HEK293 (cell line): ENCODE results near the gene ILF3.

ENCODE experiments used
- CTCF ChIP-seq: fragments of 450-650 bp; formaldehyde crosslinking; IDR thresholded peaks from 2 replicates; pipeline ENCODE4 v1.5.1; 2016; ENCODE audit warnings: missing biosample characterization, missing genetic modification characterization
- TSHZ1 ChIP-seq: fragments of 450-650 bp; formaldehyde crosslinking; IDR thresholded peaks from 2 replicates; pipeline ENCODE4 v1.5.1; 2016; ENCODE audit warnings: missing biosample characterization, missing genetic modification characterization, borderline replicate concordance
- TF ChIP-seq, protein P1 (sequence below): IDR thresholded peaks from 2 replicates; pipeline ENCODE4 v1.6.1; 2011; ENCODE audit warnings: mild to moderate bottlenecking, low read depth, low read length, borderline replicate concordance

GRCh38 chr19:10694706-10695307 lies 40.7 kb downstream of the ILF3 start:
- TF ChIP-seq TSHZ1 (tag by site-specific recombination) (no peak), CTCF (no peak)
- TF ChIP-seq, protein P1, sequence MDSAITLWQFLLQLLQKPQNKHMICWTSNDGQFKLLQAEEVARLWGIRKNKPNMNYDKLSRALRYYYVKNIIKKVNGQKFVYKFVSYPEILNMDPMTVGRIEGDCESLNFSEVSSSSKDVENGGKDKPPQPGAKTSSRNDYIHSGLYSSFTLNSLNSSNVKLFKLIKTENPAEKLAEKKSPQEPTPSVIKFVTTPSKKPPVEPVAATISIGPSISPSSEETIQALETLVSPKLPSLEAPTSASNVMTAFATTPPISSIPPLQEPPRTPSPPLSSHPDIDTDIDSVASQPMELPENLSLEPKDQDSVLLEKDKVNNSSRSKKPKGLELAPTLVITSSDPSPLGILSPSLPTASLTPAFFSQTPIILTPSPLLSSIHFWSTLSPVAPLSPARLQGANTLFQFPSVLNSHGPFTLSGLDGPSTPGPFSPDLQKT, result no peak
